ENCODE data around the gene PVALB.

PVALB gene

DNA sequence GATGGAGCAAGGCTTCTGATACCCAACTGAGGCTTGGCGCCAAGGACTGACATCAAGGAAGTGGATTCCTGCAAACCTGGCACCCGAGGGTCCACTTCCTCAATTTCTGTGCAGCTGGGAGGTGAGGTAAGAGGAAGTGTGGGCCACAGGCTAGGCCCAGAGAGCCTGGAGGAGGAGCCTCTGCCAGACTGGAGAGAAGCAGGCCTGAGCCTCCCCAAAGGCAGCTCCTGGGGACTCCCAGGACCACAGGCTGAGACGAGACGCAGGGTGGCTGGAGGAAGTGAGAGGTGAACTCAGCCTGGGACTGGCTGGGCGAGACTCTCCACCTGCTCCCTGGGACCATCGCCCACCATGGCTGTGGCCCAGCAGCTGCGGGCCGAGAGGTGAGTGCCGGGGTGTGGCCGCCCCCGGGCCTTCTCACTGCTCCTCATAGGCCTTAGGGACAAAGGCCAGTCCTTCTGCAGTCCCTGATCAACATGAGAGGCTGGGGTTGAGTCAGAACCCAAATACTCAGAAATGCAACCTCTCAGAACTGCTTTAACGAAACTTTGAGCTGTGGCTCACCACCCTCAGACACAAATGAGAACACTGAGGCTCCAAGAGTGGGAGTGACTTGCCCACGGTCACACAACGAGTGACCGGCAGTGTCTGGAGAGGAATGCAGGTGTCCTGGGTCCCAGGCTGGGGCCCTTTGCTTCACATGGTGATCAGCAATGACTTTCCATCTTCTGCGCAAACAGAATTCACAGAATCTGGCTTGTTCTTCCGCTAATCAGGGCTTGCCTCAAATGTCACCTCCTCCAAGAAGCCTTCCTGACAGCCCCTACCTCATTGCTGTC lies 44.2 kb upstream of the PVALB start, which contains the start of gene NCF4:
Gene NCF4, plus strand, starts transcription at position 186 of the 839 bp plus-strand sequence. Its CDS starts 166 bp downstream, at position 352.
- TF ChIP-seq, protein P1, sequence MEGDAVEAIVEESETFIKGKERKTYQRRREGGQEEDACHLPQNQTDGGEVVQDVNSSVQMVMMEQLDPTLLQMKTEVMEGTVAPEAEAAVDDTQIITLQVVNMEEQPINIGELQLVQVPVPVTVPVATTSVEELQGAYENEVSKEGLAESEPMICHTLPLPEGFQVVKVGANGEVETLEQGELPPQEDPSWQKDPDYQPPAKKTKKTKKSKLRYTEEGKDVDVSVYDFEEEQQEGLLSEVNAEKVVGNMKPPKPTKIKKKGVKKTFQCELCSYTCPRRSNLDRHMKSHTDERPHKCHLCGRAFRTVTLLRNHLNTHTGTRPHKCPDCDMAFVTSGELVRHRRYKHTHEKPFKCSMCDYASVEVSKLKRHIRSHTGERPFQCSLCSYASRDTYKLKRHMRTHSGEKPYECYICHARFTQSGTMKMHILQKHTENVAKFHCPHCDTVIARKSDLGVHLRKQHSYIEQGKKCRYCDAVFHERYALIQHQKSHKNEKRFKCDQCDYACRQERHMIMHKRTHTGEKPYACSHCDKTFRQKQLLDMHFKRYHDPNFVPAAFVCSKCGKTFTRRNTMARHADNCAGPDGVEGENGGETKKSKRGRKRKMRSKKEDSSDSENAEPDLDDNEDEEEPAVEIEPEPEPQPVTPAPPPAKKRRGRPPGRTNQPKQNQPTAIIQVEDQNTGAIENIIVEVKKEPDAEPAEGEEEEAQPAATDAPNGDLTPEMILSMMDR (conservative IDR thresholded peaks at IDR 0.05; ENCODE audit: low read depth, low read length), result no peak
- no peak for DNase-seq (ENCODE audit: low read depth)
- no peak within 1 kb of the TSS for H3K4me3 ChIP-seq (ENCODE audit: low read length)

DNA sequence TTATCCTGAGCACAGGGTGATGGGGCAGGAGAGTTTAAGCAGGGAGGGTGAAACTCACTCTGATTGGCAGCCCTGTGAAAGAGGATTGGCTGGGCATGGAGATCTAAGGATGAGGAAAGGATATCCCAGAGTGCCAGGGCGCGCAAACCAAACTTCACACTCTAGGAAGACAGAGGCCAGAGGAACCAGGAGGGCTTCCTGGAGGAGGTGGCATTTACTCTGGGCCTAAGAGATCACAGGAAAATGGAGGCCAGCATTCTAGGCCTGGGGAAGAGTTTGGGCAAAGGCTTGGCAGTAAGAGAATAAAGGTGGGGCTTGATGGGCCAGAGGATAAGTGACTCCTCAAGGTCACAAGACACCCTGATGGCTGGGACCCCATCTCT lies 43.6 kb upstream of the PVALB start:
- TF ChIP-seq, protein P1 (conservative IDR thresholded peaks at IDR 0.05; ENCODE audit: low read depth, low read length), result no peak
- H3K4me3 ChIP-seq (ENCODE audit: low read length), result no peak overlapping the region
- DNase-seq (ENCODE audit: low read depth), result no peak

DNA sequence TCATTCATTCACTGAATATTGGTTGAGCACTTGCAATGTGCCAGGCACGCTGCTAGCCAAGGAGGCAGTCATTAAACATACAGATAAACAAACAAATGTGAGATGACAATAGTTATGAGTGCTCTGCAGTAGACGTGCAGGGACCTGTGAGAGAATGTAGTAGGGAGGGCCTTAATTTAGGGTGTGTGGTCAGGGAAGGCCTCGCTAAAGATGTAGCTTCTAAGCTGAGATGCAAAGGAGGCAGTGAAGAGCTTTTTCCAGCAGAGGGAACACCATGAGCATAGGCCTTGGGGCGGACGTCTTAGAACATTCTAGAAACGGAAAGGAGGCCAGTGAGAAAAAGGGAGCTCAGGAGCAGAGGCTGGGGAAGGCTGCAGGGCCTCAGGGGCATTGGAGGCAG lies 43.2 kb upstream of the PVALB start:
- no peak overlapping the region for H3K4me3 ChIP-seq (ENCODE audit: low read length)
- no peak for DNase-seq (ENCODE audit: low read depth)
- TF ChIP-seq, protein P1 (conservative IDR thresholded peaks at IDR 0.05; ENCODE audit: low read depth, low read length), result no peak

DNA sequence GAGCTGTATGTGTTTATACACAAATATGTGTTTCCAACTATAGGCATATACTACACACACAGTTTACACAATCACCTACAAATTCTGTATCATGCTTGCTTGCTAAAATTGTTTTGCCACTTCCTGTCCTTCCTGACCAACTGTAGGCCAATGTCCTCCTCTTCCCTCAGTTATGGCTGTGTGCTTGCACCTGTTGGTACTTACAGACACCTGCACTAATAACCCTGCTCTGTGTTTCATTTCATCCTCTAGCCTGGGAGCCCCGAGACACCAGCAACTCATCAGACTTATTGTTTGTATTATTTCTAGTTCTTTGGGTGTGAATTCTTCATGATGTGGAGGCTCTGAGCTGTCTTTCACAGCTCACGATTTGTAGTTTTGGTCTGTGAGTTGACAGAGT lies 42.1 kb upstream of the PVALB start:
- no peak overlapping the region for H3K4me3 ChIP-seq (ENCODE audit: low read length)
- no peak for DNase-seq (ENCODE audit: low read depth)
- TF ChIP-seq, protein P1 (conservative IDR thresholded peaks at IDR 0.05; ENCODE audit: low read depth, low read length), result no peak

DNA sequence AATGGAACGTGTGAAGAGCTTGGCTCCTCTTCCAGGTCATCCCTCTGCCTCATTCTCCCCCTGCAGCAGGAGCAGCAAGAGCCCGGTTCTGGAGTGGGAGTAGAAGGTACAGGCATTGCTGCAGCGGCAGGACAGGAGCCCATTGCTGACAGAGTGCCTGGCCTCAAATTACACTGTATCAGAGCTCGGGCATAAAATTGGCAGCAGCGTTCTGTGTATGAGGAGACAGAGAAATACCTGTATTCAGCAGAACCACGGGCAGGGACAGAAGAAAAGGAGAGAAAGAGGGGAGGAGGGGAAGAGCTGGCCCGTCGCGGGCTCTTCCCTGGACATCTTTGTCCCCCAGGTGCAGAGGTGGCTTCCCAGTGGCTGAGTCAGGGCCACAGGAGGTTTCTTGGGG lies 41.3 kb upstream of the PVALB start:
- no peak overlapping the region for H3K4me3 ChIP-seq (ENCODE audit: low read length)
- TF ChIP-seq, protein P1 (conservative IDR thresholded peaks at IDR 0.05; ENCODE audit: low read depth, low read length), result no peak
- no peak for DNase-seq (ENCODE audit: low read depth)

DNA sequence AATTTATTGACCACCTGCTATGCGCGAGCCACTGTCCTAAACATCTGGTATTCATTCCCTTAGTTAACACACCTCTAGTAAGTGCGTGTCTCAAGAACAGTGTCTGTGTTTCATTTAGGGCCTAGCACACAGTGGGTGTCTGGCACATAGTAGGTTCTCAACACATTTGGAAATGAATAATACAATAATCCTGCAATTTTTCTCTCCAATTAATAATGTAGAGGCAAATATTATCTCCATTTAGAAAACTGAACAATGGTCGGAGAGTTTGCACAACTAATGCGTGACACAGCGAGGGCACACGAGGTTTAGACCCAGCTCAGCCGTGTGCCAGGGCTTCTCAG lies 39.9 kb upstream of the PVALB start:
- no peak overlapping the region for H3K4me3 ChIP-seq (ENCODE audit: low read length)
- DNase-seq (ENCODE audit: low read depth), result no peak

More for the DNA sequence above, 39.9 kb upstream of the PVALB start:
- TF ChIP-seq, protein P1 (conservative IDR thresholded peaks at IDR 0.05; ENCODE audit: low read depth, low read length), result no peak

All from retinal pigment epithelial cell (primary cell).